Adrenal gland (tissue), 12 donors: Measurements from ENCODE around the gene SART3. TPM values are rescaled to one million over a fixed set of nuclear protein-coding genes. Genes with fewer than 3 reads are reported as not detected.
A peak's percentile ranks its signal among the peaks of the same experiment; 100 is the strongest.

Experiments used
- DNase-seq, 7 donors: peaks; one replicate each; pipeline ENCODE4 v3.0.0-alpha.2; 2019 to 2020
- H3K27ac ChIP-seq, 5 donors: fragments of 200-600 bp; sonication (generic) in 4 of 5; 1 replicate in 3 of 5; 2 replicates in 2 of 5; pipeline versions ENCODE4 v1.5.1 to v1.8.0; 2016 to 2020; ENCODE audit warnings: mild to moderate bottlenecking in 1 of 5
- H3K27me3 ChIP-seq: fragments of 200-600 bp; 2 replicates; pipeline ENCODE4 v1.8.0; 2021
- H3K36me3 ChIP-seq, 2 donors: fragments of 200-600 bp; replicated peaks in 1 of 2; 1 replicate in 1 of 2; 2 replicates in 1 of 2; pipeline versions ENCODE4 v1.5.1 to v1.8.0; 2018 to 2022
- H3K4me1 ChIP-seq, 2 donors: fragments of 200-600 bp; replicated peaks in 1 of 2; 1 replicate in 1 of 2; 2 replicates in 1 of 2; pipeline versions ENCODE4 v1.5.1 to v1.8.0; 2018 to 2021
- H3K4me3 ChIP-seq, 4 donors: fragments of 200-600 bp; sonication (generic) in 3 of 4; one replicate each; pipeline ENCODE4 v1.5.1; 2016 to 2018
- H3K9me3 ChIP-seq, 3 donors: fragments of 200-600 bp; sonication (generic) in 1 of 3; replicated peaks in 1 of 3; 1 replicate in 2 of 3; 2 replicates in 1 of 3; pipeline versions ENCODE4 v1.5.1 to v1.8.0; 2016 to 2021
- POLR2A ChIP-seq, 2 donors: fragments of 450-650 bp; IDR thresholded peaks; one replicate each; pipeline ENCODE4 v1.6.1; 2017; ENCODE audit warnings: antibody characterized with exemption in 2 of 2, mild to moderate bottlenecking in 2 of 2, moderate library complexity in 1 of 2
- WGBS, 4 donors: extraction: QIAGEN DNeasy Blood & Tissue Kit in 2 of 4; methylation state at CpG; one replicate each; pipeline versions ENCODE4 v1.1.5 to v1.1.7; 2013 to 2017; 5-methylcytosine and 5-hydroxymethylcytosine counted together
- intact Hi-C, 2 donors: fragments of 100-400 bp; cut with DNase I; formaldehyde crosslinking; loops; one replicate each; pipeline versions ENCODE4 v1.14.1 to v1.15.0; 2022 to 2023
- polyA plus RNA-seq, 3 donors: library from polyadenylated mRNA; stranded (reverse); fragments of 200-250 nt in 2 of 3; fragments of 350-450 nt in 1 of 3; fragmentation: Illumina TruSeq in 1 of 3; extraction: RNeasy Lipid Tissue Mini Kit (QIAGEN cat#74804) in 1 of 3; gene quantifications; one replicate each; pipeline ENCODE4 v1.2.3, GENCODE V29; 2013 to 2014
- total RNA-seq, 9 donors: library from RNA; depleted of rRNA in 4 of 9; stranded (reverse); fragments of >200 nt in 4 of 9; fragments of 120-200 nt in 1 of 9; fragmentation: NEBNext Ultra II Directional in 1 of 9; extraction: Animal tissue kit (Norgen Biotek cat#: 25700) in 1 of 9; gene quantifications; one replicate each; pipeline versions ENCODE4 v1.1.0 to v1.2.4, GENCODE V29; 2013 to 2023
- TF ChIP-seq, protein P1 (sequence below), 6 experiments: fragments of 450-650 bp in 4 of 6; fragments of 200-600 bp in 2 of 6; sonication (generic) in 1 of 6; IDR thresholded peaks; 1 replicate in 5 of 6; 2 replicates in 1 of 6; pipeline versions ENCODE4 v1.5.1 to v1.8.0; 2016 to 2021; ENCODE audit warnings: antibody characterized with exemption in 6 of 6, mild to moderate bottlenecking in 2 of 6, moderate library complexity in 1 of 6
- donor health status: healthy with polysubstance abuse.
- donor health status: Bipolar disorder and iron deficiency.
- donor health status: DM: yes; HTN: yes; CAD: no.
- donor health status: DM: no; HTN: no; CAD: no.
- donor health status: DM: no; HTN: no; CAD: no.
- donor health status: DM: yes; HTN: yes; CAD: no.

The SART3 gene
- total and polyA plus RNA-seq, 12 donors: 27.5 to 79.3 (median 39.7) TPM

DNA sequence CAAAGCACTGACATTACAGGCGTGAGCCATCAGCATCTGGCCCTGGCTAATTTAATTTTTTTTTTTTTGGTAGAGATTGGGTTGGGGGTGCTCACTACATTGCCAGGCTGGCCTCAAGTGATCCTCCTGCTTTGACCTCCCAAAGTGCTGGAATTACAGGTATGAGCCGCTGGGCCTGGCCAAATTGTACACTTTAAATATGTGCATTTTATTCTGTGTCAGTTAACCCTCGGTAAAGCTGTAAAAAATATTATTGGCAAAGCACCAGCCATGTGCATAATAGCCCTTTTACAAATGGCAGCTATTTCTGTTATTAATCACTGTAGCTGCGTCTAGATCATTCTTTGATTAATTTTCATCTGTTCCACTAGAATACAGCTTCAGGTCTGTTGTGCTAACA, 24.9 kb upstream of the SART3 start:
- no peaks in the 10 kb centered on the region for H3K27me3 ChIP-seq
- intact Hi-C loops: no loop called here
- DNase-seq: no peak
- TF ChIP-seq, protein P1, sequence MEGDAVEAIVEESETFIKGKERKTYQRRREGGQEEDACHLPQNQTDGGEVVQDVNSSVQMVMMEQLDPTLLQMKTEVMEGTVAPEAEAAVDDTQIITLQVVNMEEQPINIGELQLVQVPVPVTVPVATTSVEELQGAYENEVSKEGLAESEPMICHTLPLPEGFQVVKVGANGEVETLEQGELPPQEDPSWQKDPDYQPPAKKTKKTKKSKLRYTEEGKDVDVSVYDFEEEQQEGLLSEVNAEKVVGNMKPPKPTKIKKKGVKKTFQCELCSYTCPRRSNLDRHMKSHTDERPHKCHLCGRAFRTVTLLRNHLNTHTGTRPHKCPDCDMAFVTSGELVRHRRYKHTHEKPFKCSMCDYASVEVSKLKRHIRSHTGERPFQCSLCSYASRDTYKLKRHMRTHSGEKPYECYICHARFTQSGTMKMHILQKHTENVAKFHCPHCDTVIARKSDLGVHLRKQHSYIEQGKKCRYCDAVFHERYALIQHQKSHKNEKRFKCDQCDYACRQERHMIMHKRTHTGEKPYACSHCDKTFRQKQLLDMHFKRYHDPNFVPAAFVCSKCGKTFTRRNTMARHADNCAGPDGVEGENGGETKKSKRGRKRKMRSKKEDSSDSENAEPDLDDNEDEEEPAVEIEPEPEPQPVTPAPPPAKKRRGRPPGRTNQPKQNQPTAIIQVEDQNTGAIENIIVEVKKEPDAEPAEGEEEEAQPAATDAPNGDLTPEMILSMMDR (IDR thresholded peaks at IDR 0.05): no peak
- TF ChIP-seq POLR2A (IDR thresholded peaks at IDR 0.05): no peak
- no peaks in the 10 kb centered on the region for H3K9me3 ChIP-seq
- 64 to 71% (median 66%) methylated on average over 4 of the region's 4 CpGs for WGBS, 4 donors
- H3K36me3 ChIP-seq: no peaks in the 10 kb centered on the region
- H3K27ac ChIP-seq: no peak overlapping the region
- no peak overlapping the region for H3K4me3 ChIP-seq
- H3K4me1 ChIP-seq: no peaks in the 10 kb centered on the region

DNA sequence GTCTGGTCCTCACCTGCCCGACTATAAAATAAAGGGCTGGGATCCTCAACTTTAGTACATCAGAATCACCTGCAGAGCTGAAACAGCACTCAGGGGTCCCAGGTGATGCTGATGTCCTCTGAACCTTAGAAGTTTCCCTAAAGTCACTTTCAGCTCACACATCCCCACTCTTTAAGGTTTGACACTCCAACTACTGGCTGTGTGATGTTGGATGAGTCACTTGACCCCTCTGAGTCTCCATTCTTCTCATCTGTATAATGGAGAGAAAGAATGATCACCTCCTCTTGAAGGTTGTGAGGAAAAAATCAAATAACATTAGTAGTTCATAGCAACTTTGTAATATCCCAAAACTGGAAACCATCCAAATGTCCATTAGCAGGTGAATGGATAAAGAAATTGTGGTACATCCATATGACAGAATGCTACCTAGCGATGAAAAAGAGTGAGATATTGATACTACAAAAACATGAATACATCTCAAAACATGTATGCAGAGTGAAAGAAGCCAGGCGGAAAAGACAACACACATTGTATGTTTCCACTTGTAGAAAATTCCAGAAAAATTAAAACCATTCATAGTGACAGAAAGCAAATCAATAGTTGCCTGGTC, 23.6 kb upstream of the SART3 start:
- 66 to 88% (median 82%) methylated on average over 3 of the region's 3 CpGs for whole genome bisulfite sequencing, 4 donors
- no peak overlapping the region for H3K27ac ChIP-seq
- no peaks in the 10 kb centered on the region for H3K4me1 ChIP-seq
- DNase-seq: no peak
- no peak overlapping the region for H3K4me3 ChIP-seq
- no peak for TF ChIP-seq POLR2A (IDR thresholded peaks at IDR 0.05)
- TF ChIP-seq, protein P1 (IDR thresholded peaks at IDR 0.05): no peak
- intact Hi-C loops: no loop called here
- no peaks in the 10 kb centered on the region for H3K27me3 ChIP-seq
- H3K36me3 ChIP-seq: no peaks in the 10 kb centered on the region
- H3K9me3 ChIP-seq: no peaks in the 10 kb centered on the region

DNA sequence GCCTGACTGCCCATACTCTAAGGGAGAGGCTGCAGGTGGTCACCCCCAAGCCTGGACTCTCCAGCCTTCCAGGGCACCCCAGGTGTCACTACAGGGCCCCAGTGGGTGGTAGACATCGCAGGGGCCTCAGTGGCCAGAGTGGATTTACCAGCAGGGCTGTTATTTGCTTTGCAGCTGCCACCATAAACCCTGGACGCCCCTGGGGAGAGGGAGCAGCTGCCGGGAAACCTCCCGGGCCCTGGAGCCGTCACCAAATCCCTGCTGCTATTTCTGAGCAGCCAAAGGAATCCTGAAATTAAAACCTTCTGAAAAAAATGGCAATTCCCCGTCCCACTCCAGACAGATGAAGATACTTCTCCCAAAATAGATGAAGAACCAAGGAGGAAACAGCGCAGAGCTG, 23.0 kb upstream of the SART3 start:
- intact Hi-C loops: no loop called here

DNA sequence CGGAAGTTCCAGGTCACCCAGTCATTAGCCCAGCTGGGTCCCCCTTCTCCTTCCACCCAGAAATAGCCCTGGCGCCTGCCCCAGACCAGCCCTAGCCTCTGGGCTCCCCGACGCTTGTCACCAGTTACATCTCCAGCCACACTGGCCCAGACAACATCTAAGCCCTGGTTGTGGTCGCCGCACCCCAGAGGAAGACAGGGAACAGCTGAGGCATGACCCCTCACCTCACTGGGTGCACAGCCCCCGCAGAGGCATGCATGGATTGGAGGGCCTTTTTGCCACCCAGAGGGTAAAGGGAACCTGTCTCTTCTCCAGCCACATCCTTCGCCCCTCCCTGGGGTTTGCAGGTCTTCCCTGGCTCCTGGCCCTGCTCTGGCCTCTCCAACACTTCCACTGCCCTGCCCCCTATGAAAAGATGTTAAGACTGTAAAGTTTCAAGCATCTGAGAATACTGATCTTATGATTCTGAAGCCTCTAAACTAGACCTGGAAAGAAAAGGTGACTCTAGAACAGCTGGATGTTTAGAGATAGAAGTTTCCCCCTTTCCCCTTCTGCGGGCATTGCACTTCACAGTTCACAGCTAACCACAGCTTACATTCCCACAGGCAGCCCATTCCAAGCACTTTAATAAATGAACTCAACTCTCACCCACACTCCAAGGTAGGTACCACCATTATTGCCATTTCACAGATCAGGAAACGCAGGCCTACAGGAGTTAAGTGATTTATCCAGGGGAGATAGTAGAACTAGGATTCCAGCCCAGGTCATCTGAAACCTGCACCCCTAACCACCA, 22.2 kb upstream of the SART3 start:
- Histone ChIP-seq H3K27me3 (no peaks in the 10 kb centered on the region), H3K9me3 (no peaks in the 10 kb centered on the region), H3K36me3 (no peaks in the 10 kb centered on the region), H3K4me1 (no peaks in the 10 kb centered on the region), H3K27ac (peak overlapping the region in 1 of 5 donors; percentile 20), H3K4me3 (no peak overlapping the region)
- intact Hi-C loops: no loop called here
- TF ChIP-seq, protein P1 (IDR thresholded peaks at IDR 0.05): no peak
- no peak for TF ChIP-seq POLR2A (IDR thresholded peaks at IDR 0.05)
- no peak for DNase-seq
- WGBS, 4 donors: 81 to 91% (median 84%) methylated on average over 10 of the region's 10 CpGs

More for the DNA sequence above, 23.0 kb upstream of the SART3 start:
- Histone ChIP-seq H3K4me3 (no peak overlapping the region), H3K4me1 (no peaks in the 10 kb centered on the region), H3K27me3 (no peaks in the 10 kb centered on the region), H3K9me3 (no peaks in the 10 kb centered on the region), H3K27ac (peak overlapping the region in 1 of 5 donors; percentile 20), H3K36me3 (no peaks in the 10 kb centered on the region)
- 69 to 74% (median 73%) methylated on average over 7 of the region's 7 CpGs for WGBS, 4 donors
- TF ChIP-seq, protein P1 (IDR thresholded peaks at IDR 0.05): no peak
- TF ChIP-seq POLR2A (IDR thresholded peaks at IDR 0.05): no peak
- no peak for DNase-seq
